Activated CD4-positive, alpha-beta T cell treated with anti-CD3 and anti-CD28 coated beads for 1 hour (primary cell): ENCODE data around the gene ENTPD8.

Source experiments
- DNase-seq: peaks from one replicate; pipeline ENCODE4 v3.0.0-alpha.2; 2020

ENTPD8 gene

DNA sequence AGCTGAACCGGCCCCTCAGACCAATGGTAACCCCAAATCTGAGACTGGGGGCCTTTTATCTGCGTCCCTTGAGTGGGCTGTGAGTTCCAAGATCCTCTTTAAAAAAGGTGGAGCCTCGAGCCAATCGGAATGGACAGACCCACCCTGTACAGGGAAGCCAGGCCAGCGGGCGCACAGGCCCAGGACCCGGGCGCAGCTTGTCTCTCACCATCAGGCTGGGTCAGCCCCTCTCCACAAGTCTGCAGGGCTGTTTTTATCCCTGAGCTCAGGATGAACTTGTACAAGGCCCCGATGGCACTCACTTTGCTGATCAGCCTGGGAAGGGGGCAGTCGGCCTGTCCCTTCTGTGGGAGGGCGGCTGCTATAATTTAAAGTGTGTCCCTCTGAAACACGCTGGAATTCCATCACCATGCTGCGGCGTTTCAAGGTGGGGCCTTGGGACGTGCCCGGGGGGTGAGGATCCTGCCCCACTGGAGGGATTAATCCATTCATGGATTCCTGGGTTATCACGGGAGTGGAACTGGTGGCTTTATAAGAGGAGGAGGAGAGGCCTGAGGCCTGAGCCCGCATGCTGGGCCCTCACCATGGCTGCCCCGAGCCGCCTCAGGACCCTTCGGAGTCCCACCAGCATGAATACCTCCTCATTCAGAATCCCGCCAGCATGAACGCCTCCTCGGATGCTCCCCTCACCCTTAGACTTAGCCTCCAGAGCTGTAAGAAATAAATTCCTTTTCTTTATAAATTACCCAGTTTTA lies 32.3 kb downstream of the ENTPD8 start:
- DNase-seq, result no peak

DNA sequence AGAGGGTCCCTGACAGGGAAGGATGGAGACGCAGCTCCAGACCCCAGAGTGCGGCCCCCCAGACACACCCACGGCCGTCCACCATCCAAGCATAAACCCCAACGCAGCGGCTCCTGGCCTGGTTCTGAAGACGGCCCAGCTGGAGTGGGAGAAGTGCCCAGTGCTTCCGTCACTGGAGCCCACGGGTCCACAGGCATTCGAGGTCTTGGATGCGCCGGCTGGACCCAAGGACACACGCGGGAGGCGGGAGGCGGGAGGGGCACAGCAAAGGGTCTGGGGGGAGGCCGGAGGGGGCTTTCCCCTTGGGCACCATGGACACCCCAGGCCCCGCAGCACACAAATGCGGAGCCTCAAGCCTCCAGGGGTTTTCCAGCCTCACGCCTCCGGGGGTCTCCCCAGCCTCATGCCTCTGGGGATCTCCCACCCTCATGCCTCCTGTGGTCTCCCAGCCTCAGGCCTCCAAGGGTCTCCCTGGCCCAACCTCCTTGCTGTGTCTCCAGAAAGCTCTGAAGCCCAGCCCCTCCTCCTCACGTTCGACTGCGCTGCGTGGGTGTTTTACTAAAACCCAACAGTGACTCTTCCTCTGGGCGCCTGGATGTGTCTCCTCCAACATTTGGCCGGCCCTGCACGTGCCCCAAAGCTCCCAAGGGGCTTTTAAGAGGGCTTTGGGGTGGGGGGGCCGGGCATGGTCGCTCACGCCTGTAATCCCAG lies 33.4 kb downstream of the ENTPD8 start:
- DNase-seq, result no peak

DNA sequence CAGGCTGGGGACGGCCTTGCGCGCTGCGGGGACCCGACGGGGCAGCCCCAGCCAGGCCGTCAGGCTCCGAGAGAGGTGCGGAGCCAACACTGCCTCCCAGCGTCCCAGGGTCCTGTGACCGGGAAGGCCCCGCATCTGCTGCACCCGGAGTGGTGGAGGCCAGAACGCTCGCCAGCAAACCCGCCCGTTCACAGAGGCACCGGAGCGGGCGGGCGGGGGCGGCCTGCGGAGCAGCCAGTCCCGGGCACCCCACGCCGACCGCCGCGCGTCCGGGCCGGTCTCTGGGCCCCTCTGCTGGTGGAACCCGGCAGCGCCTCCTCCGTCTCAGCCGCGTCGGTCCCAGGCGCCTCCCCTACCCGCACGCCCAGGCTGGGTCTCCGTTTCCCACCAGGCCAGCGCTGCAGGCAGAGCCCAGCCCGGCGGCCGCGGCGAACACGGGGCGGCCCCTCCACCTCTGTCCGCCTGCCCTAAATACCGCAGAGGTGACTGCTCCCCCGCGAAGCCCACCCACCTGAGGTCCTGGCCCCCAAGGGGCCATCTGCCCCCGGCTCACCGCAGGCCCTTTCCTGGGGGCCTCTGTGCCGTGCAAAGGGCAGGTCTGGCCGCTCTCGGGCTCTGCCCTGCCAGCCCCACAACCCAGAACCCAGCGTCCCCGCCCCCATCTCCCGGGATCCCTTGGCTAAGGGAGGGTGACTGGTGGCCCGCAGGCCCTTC lies 34.1 kb downstream of the ENTPD8 start:
- DNase-seq, result peak; percentile 48

DNA sequence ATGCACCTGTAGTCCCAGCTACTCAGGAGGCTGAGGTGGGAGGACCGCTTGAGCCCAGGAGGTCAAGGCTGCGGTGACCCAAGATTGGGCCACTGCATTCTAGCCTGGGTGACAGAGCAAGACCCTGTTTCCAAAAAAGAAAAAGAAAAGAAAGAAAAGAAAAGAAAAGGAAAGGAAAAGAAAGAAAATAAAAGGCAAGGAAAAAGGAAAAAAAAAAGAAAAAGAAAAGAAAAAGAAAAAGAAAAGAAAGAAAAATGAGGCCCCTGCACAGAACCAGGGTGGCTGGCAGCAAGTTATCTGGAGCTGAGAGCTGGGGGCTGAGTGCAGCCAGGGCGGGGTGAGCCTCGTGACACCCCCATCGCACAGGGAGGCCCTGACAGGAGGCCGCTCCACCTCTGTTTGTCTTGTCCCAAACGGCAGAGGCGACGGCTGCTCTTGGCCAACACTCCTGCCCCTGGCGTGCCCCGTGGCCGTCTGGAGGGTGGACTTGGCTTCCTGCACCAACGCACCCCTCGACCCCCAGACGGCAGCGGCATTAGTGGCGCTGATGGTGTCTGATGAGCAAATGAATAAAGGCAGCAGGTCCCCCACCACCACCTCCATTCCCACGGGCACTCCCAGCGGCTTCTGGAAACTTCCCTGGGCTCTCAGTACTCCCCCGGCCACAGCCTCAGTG lies 34.9 kb downstream of the ENTPD8 start:
- DNase-seq, result no peak

DNA sequence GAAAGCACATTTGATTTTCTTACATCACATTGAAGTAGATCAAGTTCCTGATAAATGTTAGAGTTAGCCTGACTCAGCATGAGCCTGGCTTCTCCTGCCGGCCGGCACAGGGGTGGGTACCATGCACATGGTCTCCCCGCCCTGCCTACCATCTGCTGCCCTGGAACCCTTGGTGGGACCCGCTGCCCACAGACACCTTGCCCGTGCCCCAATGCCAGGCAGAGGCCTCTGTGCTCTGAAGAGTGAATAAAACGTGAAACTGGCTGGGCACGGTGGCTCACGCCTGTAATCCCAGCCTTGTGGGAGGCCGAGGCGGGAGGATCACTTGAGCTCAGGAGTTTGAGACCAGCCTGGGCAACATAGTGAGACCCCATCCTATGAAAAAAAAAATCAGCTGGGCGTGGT lies 35.5 kb downstream of the ENTPD8 start:
- DNase-seq, result no peak

DNA sequence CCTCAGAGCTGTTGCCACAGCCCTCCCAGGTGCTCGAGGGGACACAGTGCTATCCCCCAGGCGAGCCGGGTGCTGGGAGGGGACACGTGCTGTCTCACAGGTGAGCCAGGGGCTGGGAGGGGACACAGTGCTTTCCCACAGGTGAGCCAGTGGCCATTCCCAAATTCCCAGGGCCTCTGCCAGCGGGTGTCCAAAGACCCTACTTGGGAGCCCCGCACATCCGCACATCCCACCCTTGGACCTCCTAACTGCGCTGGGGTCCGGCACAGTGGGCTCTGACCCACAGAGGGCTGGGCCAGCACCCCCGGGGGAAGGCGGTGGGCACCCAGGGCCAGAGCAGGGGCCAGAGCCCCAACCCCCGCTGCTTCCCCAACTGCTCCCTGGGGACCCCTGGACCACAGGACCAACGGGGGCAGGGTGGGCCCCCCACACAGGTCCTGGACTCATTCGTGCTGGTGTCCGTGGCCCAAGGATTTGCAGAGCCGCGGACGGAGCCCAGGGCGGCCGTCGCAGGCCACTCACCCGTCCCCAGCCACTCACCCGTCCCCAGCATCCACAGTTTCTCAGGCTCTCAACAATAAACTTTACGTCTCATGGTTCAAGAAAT lies 36.1 kb downstream of the ENTPD8 start:
- no peak for DNase-seq

DNA sequence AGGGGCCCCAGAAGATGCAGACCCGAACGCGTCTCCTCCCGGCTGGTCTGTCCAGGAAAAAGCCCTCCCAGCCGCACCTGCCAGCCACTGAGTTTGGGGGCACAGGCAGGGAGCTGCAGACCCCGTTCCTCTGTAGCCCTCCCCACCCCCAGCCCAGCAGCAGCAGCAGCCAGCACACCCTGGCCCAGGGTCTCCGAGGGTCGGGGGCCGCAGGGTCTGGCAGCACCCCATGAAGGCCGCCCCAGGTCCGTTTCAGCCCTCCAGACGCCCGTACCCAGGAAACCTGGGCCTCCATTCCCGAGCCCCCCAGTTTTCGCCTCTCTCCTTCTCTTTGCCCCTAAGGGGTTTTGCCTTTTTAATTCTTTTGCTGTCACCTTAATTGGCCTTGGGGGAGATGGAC lies 37.9 kb downstream of the ENTPD8 start:
- no peak for DNase-seq

DNA sequence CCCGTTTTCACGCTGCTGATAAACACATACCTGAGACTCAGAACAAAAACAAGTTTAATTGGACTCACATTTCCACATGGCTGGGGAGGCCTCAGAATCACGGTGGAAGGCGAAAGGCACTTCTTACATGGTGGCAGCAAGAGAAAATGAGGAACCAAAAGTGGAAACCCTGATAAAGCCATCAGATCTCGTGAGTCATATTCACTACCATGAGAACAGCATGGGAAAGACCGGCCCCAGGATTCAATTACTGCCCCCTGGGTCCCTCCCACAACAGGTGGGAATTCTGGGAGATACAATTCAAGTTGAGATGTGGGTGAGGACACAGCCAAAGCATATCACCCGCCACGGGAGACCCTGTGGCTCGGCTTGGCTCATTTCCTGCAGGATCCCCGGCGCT lies 38.4 kb downstream of the ENTPD8 start:
- no peak for DNase-seq

DNA sequence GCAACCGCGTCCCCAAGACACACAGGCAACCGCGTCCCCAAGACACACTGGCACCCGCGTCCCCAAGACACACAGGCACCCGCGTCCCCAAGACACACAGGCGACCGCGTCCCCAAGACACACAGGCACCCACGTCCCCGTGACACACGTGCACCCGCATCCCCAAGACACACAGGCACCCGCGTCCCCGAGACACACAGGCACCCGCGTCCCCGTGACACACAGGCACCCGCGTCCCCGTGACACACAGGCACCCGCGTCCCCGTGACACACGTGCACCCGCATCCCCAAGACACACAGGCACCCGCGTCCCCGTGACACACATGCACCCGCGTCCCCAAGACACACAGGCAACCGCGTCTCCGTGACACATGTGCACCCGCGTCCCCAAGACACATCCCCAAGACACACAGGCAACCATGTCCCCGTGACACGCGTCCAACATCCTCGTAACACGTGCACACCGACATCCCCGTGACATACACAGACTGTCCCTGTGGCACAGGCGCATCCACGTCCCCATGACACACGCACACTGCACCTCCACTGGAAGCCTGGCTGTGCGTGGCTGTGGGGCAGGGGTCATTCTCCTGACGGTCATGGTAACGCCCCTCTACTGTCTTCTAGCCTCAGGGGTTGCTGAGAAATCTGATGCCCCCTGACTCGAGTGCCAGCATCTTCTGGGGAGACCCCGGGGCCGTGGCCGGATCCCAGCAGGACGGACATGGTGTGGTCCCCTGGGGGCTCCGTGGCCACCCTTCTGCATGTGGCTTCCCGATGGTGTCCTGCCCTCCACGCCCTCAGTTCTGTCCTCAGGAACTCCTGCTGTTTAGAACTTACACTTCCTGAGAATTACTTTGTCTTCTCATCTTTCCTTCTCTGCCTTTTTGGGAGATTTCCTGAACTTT lies 42.3 kb downstream of the ENTPD8 start:
- DNase-seq, result no peak

DNA sequence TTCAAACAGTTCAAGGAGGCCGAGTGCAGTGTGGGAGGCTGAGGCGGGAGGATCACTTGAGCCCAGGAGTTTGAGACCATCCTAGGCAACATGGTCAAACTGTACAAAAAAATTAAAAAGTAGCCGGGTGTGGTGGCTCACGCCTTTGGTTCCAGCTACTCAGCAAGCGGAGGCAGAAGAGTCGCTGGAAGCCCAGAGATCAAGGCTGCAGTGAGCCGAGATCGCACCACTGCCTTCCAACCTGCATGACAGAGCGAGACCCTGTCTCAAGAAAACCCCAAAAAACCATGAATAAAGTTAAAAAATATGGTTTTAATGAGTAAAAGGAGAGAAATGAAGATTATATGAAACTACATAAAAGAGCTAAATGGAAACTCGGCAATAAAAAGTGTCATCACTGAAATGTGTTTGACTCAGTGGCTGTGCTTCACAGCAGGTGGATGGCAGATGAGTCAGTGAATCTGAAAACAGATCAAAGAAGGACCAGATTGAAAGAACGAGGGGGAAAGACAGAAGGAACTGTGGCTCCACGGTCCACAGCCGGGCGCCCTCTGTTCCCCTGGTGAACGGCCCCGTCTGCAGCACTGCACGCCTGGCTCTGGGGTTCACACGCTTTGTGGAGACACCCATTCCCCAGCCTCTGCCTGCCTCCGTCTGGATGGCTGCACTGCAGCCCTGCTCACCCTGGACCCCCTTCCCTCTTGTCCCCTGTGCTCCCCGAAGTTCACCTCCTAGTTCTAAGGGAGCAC lies 43.3 kb downstream of the ENTPD8 start:
- DNase-seq, result no peak

DNA sequence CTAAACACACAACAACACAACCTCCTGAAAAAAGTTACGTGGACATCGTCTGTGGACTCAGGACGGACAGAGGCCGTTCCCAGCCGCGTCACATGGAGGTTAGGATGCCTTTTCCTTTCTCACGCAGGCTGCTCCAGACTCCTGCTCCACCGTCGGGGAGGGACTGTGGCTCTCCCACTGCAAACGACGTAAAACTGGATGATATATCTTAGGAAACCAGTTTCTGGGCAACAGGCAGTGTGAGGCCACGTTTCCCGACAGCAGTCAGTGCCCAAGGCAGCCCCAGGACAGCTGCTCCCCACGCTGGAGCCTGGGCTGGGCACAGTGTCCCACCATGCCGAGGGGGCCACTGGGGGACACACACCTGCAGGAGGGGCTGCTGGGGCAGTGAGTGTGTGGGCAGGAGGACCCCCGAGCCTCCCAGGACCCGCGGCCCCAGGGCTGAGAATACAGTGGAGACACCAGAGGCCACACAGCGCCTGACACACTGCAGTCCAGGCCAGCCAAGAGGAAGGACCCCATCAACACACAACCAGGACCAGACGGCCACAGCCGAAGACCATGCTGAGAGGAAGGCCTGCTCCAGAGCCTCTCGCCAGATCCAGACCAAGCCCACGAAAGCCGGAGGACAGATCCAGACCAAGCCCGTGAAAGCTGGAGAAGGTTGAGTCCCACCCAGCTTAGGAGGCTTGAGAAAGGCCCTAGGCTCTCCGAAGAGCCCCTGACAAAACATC lies 44.4 kb downstream of the ENTPD8 start:
- DNase-seq, result no peak

DNA sequence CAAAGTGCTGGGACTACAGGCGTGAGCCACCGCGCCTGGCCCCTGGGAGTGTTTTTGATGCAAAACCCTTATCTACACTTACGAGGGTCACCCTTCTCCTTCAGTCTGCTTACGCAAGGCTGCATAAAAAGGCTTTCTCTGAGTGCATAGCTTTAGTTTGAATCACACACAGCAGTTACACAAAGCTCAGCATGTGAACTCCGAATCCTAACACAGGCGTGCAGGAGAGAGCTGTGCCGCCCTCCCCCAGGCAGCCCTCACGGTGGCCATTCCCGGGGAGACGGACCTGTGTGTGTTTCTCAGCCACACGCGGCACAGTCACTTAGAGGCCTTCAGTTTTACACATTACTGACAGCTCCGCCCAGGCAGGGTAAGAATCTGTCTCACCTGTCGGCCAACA lies 44.9 kb downstream of the ENTPD8 start:
- DNase-seq, result no peak

DNA sequence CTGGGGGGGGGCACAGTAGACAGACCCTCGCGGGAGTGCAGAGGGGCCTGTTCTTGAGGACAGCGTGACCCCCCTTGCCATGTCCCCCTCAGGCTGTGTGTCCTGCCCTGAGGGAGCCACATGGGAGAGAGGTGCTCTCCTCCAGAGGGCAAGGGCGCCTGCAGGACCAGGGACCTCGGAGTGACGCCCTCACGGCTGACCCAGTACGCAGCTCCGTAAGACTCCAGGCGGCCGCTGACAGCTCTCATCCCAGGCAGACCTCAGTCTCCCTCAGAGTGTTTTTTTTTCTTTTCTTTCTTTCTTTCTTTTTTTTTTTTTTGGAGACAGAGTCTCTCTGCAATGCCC lies 45.5 kb downstream of the ENTPD8 start:
- no peak for DNase-seq

DNA sequence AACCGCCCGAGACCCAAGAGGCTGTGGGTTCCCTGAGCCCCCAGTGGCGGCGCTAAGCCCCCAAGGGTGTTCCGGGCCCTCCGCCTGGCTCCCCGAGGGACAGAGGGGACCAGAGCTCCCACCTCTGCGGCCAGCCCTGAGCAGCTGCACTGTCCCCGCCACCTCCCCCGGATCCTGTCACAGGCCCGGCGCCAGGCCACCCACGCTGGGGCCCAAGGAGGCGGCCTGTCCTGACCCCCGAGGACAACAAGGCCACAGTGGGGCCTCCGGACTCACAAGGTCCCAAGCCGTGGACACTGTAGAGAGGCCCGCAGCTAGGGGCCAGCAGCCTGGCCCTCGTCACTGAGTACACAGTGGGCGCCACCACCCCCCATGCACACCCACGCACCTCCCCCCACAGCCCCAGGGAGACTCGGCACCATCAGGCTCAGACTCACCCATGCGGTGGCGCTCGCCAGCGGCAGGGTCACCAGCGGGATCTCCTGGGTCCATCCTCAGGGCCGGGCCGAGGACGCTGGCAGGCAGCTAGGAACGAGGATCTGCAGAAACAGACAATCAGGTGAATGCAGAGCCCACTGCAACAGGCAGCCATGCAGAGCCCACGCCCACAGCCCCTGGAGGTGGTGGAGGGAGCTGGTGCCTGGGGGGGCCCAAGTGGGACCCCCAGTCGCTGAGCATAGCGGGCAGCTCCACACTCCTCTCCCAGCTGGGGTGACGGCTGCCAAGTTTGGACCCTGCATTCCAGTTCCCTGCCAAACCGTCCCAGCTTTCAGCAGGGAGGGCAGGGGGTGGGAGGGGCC lies 46.1 kb downstream of the ENTPD8 start:
- no peak for DNase-seq

DNA sequence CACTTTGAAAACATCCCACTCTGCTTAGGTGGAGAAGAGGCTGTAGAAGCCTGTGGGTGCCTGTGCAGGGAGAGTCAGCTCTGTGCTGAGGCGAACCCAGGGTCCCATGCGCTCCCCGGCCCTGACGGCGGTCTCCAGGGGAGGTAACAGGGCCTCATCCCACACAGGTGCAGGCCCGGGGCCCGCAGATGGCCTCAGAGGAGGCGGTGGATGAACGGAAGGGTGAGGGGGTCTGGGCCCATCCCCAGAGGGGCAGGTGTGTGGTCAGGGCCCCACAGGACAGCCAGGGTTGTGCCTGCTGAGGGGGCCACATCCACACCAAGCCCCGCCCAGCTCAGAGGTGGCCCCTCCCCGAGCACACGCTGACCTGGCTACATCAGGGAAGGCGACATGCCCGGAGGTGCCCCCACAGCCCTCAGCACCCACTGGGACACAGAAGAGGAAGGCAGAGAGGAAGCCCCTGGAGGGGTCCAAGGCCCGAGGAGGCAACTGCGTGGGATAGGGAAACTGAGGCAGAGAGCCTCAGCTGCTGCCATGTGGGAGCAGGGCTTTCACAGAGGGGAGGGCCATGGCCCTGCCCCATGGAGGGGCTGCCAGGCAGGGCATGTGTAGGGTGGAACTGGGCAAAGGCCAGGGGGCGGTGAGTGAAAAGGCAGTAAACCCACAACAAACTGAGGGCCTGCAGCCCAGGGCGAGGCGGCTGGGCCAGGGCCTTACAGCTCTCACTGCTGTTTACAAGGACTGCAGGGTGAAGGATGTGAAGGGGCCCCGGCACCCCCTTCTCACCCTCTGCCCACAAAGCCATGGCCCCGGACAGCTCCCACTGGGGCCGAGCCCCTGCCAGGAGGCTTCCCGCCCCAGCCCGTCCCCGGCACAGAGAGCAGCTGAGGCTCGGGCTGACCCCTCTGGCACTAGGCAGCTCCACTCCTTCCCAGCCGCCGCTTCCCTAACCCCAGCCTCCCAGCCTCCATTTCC lies 47.7 kb downstream of the ENTPD8 start:
- no peak for DNase-seq

DNA sequence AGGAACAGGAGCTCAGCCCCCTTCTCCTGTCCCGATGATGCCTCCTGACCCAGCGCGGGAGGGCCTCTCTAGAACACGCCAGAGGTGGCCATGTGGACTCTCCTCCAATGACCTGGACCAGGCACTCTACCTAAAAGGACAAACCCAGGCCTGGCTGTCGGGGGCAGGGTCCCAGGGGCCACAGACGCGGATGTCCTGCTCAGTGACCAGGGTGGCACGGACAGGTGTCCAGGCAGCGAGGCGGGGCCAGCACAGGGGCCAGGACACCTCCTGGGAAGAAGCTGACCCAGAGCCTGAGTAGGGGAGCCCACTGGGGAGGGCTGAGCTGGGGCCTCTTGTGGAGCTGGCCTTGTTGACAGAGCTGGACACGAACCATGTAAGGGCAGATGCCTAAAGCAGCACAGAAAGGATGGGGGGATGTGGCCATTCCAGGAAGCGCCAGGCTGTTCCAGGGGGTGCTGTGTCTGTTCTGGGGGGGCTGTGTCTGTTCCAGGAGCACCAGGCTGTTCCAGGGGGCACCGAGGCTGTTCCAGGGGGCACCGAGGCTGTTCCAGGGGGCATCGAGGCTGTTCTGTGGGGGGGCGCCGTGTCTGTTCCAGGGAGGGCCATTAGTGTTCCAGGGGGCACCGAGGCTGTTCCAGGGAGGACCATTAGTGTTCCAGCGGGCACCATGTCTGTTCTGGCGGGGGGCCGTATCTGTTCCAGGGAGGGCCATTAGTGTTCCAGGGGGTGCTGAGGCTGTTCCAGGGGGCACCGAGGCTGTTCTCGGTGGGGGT lies 48.7 kb downstream of the ENTPD8 start:
- DNase-seq, result no peak

DNA sequence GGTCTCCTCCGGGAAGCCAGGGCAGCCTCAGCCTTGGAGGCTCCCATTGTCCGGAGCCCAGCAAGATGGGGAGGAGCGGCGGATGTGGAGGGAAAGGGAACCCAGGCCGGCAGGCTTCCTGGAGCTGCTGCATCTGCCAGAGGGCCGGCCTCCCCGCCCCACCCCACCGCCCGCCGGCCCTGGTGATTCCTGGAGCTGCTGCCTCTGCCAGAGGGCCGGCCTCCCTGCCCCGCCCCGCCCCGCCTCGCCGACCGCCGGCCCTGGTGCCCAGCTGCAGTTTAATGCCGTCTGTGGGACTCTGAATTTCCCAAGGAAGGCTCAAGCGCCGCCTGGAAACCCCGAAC lies 49.8 kb downstream of the ENTPD8 start:
- no peak for DNase-seq
